Mucosa of descending colon (tissue), 3 donors: ENCODE measurements around the gene ST3GAL5. TPM values are rescaled to one million over a fixed set of nuclear protein-coding genes. Genes with fewer than 3 reads are reported as not detected.

ENCODE experiments used
- ATAC-seq: fragments of 200-7000 bp; cut with Tn5 transposase; one replicate; pipeline ENCODE4 v1.9.1; 2020; ENCODE audit warnings: mild to moderate bottlenecking, moderate library complexity
- DNase-seq, 3 donors: peaks; one replicate each; pipeline ENCODE4 v3.0.0-alpha.2; 2020
- H3K36me3 ChIP-seq: fragments of 200-600 bp; one replicate; pipeline ENCODE4 v1.8.0; 2021; ENCODE audit warnings: low read depth, mild to moderate bottlenecking
- H3K4me1 ChIP-seq: fragments of 200-600 bp; one replicate; pipeline ENCODE4 v1.8.0; 2021; ENCODE audit warnings: low read depth, mild to moderate bottlenecking
- H3K4me3 ChIP-seq: fragments of 200-600 bp; one replicate; pipeline ENCODE4 v1.8.0; 2021; ENCODE audit warnings: mild to moderate bottlenecking
- H3K9me3 ChIP-seq: fragments of 200-600 bp; one replicate; pipeline ENCODE4 v1.8.0; 2021; ENCODE audit warnings: mild to moderate bottlenecking
- intact Hi-C, 2 donors: fragments of 100-400 bp; cut with DNase I in 1 of 2; cut with micrococcal nuclease in 1 of 2; formaldehyde crosslinking; loops; one replicate each; pipeline versions ENCODE4 v1.11.0 to v1.11.1; 2022; cut with DNase I, micrococcal nuclease
- total RNA-seq, 3 donors: library from RNA; stranded (reverse); fragmentation: NEBNext Ultra II Directional in 2 of 3; extraction: Animal tissue kit (Norgen Biotek cat#: 25700) in 2 of 3; gene quantifications; one replicate each; pipeline versions ENCODE4 v1.2.1 to v1.2.4, GENCODE V29; 2021 to 2023
- TF ChIP-seq, protein P1 (sequence below): fragments of 200-600 bp; IDR thresholded peaks from one replicate; pipeline ENCODE4 v1.8.0; 2022; ENCODE audit warnings: antibody characterized with exemption, mild to moderate bottlenecking
- donor health status: DM: no; HTN: no; CAD: no; lungs with moderate emphysema.
- donor health status: DM: no; HTN: no; CAD: no.
- donor health status: DM: no; HTN: yes; CAD: no.

Gene ST3GAL5
- total RNA-seq, 3 donors from 2014 or later = 5.0 to 19.0 (median 5.4) TPM

DNA sequence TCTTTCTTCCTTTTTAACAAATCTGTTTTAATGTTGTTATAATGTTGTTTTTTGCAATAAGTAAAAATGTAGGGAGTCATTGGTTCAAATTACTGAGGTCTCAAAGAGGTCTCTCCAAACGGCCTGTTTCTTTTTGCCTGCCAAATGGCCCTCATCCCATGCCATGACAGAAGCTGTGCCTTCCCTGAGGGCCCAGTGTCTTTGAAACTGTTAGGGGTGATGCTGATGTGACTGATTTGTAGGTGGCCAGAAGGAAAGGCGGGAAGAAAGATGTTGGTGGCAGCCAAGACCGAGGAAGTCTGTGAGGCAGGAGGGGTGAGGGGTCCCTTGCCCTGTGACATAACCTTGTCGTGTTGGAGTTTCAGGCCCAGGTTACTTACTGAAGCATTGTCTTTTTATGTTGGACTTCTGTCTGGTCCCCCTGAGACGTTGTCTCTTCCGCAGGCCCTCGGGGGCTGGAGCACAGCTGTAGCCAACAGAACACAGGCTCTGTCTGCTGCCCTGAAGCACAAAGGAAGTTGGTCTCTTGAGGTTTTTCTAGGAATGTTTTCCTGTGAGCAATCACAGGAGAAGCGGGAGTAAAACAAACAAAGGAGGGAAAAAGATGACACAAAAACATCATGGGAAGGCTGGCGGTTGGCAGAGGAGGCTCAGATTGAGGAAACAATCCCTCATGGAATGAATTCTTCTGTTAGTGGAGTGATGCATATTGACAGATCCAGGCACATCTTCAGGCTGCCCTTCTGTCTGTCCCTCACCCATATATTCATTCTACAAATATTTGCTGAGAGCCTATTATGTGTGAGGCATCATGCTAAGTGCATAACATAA is 4.9 kb upstream of the ST3GAL5 start:
- intact Hi-C loops = no loop called here
- H3K36me3 ChIP-seq = no peaks in the 10 kb centered on the region
- DNase-seq (no peak), ATAC-seq (no peak)
- no peaks in the 10 kb centered on the region for H3K9me3 ChIP-seq
- H3K4me3 ChIP-seq = no peak overlapping the region
- TF ChIP-seq, protein P1, sequence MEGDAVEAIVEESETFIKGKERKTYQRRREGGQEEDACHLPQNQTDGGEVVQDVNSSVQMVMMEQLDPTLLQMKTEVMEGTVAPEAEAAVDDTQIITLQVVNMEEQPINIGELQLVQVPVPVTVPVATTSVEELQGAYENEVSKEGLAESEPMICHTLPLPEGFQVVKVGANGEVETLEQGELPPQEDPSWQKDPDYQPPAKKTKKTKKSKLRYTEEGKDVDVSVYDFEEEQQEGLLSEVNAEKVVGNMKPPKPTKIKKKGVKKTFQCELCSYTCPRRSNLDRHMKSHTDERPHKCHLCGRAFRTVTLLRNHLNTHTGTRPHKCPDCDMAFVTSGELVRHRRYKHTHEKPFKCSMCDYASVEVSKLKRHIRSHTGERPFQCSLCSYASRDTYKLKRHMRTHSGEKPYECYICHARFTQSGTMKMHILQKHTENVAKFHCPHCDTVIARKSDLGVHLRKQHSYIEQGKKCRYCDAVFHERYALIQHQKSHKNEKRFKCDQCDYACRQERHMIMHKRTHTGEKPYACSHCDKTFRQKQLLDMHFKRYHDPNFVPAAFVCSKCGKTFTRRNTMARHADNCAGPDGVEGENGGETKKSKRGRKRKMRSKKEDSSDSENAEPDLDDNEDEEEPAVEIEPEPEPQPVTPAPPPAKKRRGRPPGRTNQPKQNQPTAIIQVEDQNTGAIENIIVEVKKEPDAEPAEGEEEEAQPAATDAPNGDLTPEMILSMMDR = no peak
- peaks cover 12% of the 10 kb centered on the region for H3K4me1 ChIP-seq

DNA sequence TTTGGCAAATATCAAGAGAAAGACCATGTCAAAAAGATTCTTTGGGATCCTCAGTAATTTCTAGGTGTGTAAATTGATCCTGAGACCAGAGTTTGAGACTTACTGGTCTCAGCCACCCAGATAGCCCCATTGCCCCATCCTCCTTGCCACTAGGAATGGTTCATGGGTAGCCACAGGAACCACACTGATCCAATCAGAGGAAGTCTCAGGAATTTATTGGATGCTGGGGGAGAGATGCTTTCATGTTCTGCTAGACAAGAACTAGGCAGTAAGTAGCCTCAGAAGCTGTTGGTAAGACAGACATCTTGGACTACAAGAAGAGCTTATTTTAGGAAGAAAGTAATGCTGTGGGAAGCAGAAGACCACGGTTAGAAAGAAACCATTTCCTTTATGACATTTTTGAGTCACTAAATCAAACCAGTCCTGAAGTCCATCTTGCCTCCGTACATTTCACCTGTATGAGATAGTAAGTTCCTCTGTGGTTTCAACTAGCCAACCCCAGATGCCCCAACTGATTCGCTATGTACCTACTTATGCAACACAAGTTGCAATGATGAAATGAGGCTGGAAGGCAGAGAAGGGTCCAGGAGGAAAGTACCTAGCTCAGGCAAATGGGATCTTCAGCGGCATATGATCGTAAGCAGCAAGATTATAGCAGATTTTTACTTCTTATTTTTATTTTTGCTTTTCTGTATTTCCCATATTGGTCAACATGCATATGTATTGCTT is 3.6 kb upstream of the ST3GAL5 start:
- TF ChIP-seq, protein P1 = no peak
- H3K4me1 ChIP-seq = peaks cover 12% of the 10 kb centered on the region
- ATAC-seq (no peak), DNase-seq (no peak)
- H3K4me3 ChIP-seq = no peak overlapping the region
- no peaks in the 10 kb centered on the region for H3K9me3 ChIP-seq
- intact Hi-C loops = no loop called here
- no peaks in the 10 kb centered on the region for H3K36me3 ChIP-seq

DNA sequence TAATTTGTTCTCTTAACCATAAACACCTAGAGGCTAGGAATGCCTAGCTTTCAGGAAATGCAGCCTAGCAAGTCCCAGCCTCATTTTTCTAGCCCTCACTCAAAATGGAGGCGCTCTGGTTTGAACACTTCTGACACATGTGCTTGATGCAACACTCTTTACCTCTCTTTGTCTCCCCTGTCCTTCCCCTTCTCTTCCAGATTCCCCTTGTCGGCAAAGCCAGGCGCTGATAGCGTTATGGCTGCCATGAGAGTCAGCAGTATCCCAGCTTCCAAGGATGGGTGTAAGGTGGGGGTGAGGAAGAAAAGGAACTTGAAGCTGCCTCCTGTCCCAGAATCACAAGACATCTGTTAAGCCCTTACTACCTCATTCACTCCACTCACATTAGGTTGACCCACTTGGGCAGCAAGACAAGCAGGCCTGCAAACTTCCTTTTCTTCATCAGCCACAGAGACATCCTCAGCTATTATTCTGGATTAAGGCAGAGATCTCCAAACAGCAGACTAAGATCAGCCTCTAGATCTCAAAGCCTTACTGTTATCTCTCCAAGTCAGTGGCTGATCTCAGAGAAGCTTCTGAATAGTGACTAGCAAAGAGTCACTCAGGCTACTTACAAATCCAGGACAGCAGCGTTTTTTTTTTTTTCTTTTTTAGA is 1.9 kb upstream of the ST3GAL5 start:
- ATAC-seq = no peak
- Histone ChIP-seq H3K4me1 (peaks cover 12% of the 10 kb centered on the region), H3K36me3 (no peaks in the 10 kb centered on the region), H3K9me3 (no peaks in the 10 kb centered on the region), H3K4me3 (no peak overlapping the region)
- no peak for DNase-seq
- TF ChIP-seq, protein P1 = no peak
- intact Hi-C loops = no loop called here

DNA sequence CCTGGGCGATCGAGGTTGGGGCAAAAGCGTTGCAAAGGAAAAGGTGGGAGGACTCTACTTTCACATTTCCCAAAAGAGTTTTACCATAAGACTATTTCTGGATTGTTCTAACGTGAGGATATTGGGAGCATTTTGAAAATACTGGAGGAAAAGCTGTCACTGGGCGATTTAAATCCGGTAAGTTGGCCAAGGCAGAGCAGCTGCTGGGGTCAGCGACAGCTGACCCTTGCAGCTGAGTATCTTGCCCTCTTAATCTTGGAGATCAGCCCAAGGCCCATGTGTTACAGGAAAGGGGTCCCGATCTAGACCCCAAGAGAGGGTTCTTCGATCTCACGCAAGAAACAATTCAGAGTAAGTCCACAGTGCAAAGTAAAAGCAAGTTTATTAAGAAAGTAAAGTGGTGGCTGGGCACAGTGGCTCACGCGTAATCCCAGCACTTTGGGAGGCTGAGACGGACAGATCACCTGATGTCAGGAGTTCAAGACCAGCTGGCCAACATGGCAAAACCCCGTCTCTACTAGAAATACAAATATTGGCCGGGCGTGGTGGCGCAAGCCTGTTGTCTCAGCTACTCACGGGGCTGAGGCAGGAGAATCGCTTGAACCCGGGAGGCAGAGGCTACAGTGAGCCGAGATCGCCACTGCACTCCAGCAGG is 964 bp upstream of the ST3GAL5 start:
- ATAC-seq = no peak

More for the DNA sequence above, 964 bp upstream of the ST3GAL5 start:
- Histone ChIP-seq H3K4me3 (peak overlapping the region; percentile 50), H3K36me3 (no peaks in the 10 kb centered on the region), H3K9me3 (no peaks in the 10 kb centered on the region), H3K4me1 (peaks cover 12% of the 10 kb centered on the region)
- intact Hi-C loops = loop anchor here in 1 of 2 donors (5.0 kb wide), 1 partner anchor 62 kb away; no protein-coding TSS in a partner anchor
- peak in 2 of 3 donors; percentile 35 to 55 for DNase-seq
- TF ChIP-seq, protein P1 = no peak
